ENCODE results near the gene SPRR5.

GRCh38 chr1:152906023-152906565 lies 40.9 kb upstream of the SPRR5 start:
- TF ChIP-seq CTCF (IDR thresholded peaks at IDR 0.05) (no peak), POLR2AphosphoS5 (IDR thresholded peaks at IDR 0.05; ENCODE audit: insufficient read depth in 1 of 2, low read depth in 1 of 2) (no peak), POLR2A (IDR thresholded peaks at IDR 0.05) (no peak)

Data from vagina (tissue), 2 donors.